Type B pancreatic cell (in vitro differentiated cells): ENCODE data around the gene LINGO1. TPM values are rescaled to one million over a fixed set of nuclear protein-coding genes. Genes with fewer than 3 reads are reported as not detected.

Experiments
- DNase-seq: peaks from one replicate; pipeline ENCODE4 v3.0.0; 2021; ENCODE audit warnings: mixed read lengths; ENCODE audit not compliant: unreplicated experiment; ENCODE audit errors: extremely low spot score
- H3K27ac Mint-ChIP-seq: 2 replicates; pipeline ENCODE4 v1.8.0; 2021; ENCODE audit warnings: mild to moderate bottlenecking, mixed read lengths
- H3K27me3 Mint-ChIP-seq: 2 replicates; pipeline ENCODE4 v1.8.0; 2021; ENCODE audit warnings: mixed read lengths
- H3K36me3 Mint-ChIP-seq: 2 replicates; pipeline ENCODE4 v1.8.0; 2021; ENCODE audit warnings: mixed read lengths
- H3K4me1 Mint-ChIP-seq: one replicate; pipeline ENCODE4 v1.8.0; 2021; ENCODE audit warnings: mixed read lengths; ENCODE audit not compliant: unreplicated experiment
- H3K4me3 Mint-ChIP-seq: 2 replicates; pipeline ENCODE4 v1.8.0; 2021; ENCODE audit warnings: mild to moderate bottlenecking, mixed read lengths
- H3K9me3 Mint-ChIP-seq: 2 replicates; pipeline ENCODE4 v1.8.0; 2021; ENCODE audit warnings: mixed read lengths
- CTCF ChIP-seq: fragments of 200-600 bp; sonication (generic); conservative IDR thresholded peaks from 2 replicates; pipeline ENCODE4 v1.5.0; 2021; ENCODE audit warnings: antibody characterized with exemption, mild to moderate bottlenecking
- total RNA-seq: library from RNA; stranded (reverse); gene quantifications from 2 replicates; pipeline ENCODE4 v1.2.1, GENCODE V29; 2021; ENCODE audit warnings: low replicate concordance

The LINGO1 gene
- total RNA-seq, 1 donor from 2014 or later, result 19.6 TPM

- H3K9me3 Mint-ChIP-seq, result no peaks in the 10 kb centered on the region
- H3K4me3 Mint-ChIP-seq, result no peak overlapping the region
- H3K27ac Mint-ChIP-seq, result no peak overlapping the region
- TF ChIP-seq CTCF, result no peak
- no peak for DNase-seq
- no peaks in the 10 kb centered on the region for H3K4me1 Mint-ChIP-seq
- H3K27me3 Mint-ChIP-seq, result peaks cover 31% of the 10 kb centered on the region
- no peaks in the 10 kb centered on the region for H3K36me3 Mint-ChIP-seq
Observed at GRCh38 chr15:77641999-77642398, 9.3 kb upstream of the LINGO1 start.

GRCh38 chr15:77640615-77641014 is 7.9 kb upstream of the LINGO1 start:
- no peak for TF ChIP-seq CTCF
- Mint-ChIP-seq H3K27me3 (peaks cover 39% of the 10 kb centered on the region), H3K9me3 (no peaks in the 10 kb centered on the region)

GRCh38 chr15:77639431-77639830 is 6.7 kb upstream of the LINGO1 start:
- peaks cover under 1% of the 10 kb centered on the region for H3K4me1 Mint-ChIP-seq
- no peaks in the 10 kb centered on the region for H3K9me3 Mint-ChIP-seq
- TF ChIP-seq CTCF, result no peak
- DNase-seq, result no peak
- H3K27me3 Mint-ChIP-seq, result peaks cover 46% of the 10 kb centered on the region
- no peak overlapping the region for H3K4me3 Mint-ChIP-seq
- no peaks in the 10 kb centered on the region for H3K36me3 Mint-ChIP-seq
- no peak overlapping the region for H3K27ac Mint-ChIP-seq

More at GRCh38 chr15:77640615-77641014, 7.9 kb upstream of the LINGO1 start:
- Mint-ChIP-seq H3K27ac (no peak overlapping the region), H3K4me1 (no peaks in the 10 kb centered on the region), H3K4me3 (no peak overlapping the region), H3K36me3 (no peaks in the 10 kb centered on the region)
- no peak for DNase-seq

GRCh38 chr15:77637851-77638692 is 5.4 kb upstream of the LINGO1 start:
- peaks cover 7% of the 10 kb centered on the region for H3K4me1 Mint-ChIP-seq

GRCh38 chr15:77636209-77636608 is 3.5 kb upstream of the LINGO1 start:
- Mint-ChIP-seq H3K4me3 (no peak overlapping the region), H3K9me3 (no peaks in the 10 kb centered on the region), H3K4me1 (peaks cover 7% of the 10 kb centered on the region), H3K27ac (no peak overlapping the region), H3K27me3 (peaks cover 52% of the 10 kb centered on the region), H3K36me3 (no peaks in the 10 kb centered on the region)
- no peak for TF ChIP-seq CTCF
- no peak for DNase-seq

More at GRCh38 chr15:77637851-77638692, 5.4 kb upstream of the LINGO1 start:
- no peak for DNase-seq
- H3K27ac Mint-ChIP-seq, result no peak overlapping the region
- no peak overlapping the region for H3K4me3 Mint-ChIP-seq
- TF ChIP-seq CTCF, result no peak
- H3K27me3 Mint-ChIP-seq, result peaks cover 55% of the 10 kb centered on the region
- no peaks in the 10 kb centered on the region for H3K9me3 Mint-ChIP-seq
- no peaks in the 10 kb centered on the region for H3K36me3 Mint-ChIP-seq
